Activated effector memory CD4-positive, alpha-beta T cell treated with anti-CD3 and anti-CD28 coated beads, Interleukin-2, amount 50 U/mL, for 16 hours (primary cell): ENCODE data around the gene PTGR3.
"Not testable (repeated sequence)": the region's sequence is repeated elsewhere in the genome, so short reads cannot be mapped to it uniquely, and the experiment has no call there.

Source experiments
- DNase-seq: peaks from one replicate; pipeline ENCODE4 v3.0.0-alpha.2; 2020

Gene PTGR3

GRCh38 chr18:75200605-75201280 is 8.2 kb downstream of the PTGR3 start:
- DNase-seq: no peak

DNA sequence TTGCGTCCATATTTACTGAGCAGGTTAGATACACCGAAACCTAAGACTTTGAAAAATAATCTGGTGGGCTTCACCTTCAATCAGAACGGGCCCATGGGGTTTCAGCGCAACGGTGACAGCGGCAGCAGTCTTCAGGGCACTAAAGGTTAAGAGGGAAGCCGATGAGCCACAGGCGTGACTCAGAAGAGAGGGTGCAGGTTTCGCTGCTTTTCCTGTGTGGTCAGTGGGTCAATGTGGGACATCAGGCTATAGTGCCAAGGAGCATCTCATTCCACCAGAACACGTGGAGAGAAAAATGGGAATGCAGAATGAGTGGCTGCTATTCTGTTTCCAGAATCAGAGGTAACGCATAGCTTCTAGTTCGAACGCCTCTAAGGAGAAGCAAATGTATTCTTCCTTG is 8.9 kb downstream of the PTGR3 start:
- DNase-seq: no peak

DNA sequence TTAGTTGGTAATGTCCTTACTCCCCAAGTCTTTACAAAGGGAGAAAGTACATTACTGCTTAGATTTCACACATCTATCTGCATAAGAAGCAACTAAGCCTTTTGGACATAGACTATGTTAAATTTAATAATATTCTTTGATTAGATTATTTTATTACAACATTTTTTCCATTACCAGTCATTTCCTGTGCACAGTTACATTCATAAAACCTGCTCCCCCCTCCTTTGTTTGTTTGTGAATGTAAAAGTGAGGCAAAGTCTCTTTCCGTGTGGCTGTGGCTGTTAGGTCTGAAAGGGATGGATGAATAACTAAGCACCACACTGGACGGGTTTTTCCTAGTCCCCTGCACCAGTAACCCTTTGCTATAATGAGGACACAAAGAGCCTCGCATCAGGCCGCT is 9.6 kb downstream of the PTGR3 start:
- no peak for DNase-seq

DNA sequence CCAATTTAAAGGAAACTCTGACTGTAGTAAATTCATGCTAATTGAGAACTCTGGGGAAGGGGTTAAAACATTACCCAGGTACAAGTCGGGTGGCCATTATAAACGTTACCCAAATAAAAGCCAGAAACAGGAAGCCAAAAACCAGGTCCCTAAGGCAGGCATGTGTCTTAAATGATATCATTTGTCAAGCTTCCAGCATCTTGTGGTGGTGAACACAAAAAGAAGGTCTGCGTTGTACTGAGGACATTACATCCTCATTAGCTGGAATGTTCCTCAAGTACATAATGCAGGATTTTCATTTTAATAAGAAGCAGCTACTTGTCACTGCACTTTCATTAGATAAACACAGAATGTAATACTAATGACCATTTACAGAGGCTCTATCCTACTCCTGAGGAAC is 10.9 kb downstream of the PTGR3 start:
- no peak for DNase-seq

GRCh38 chr18:75192899-75193298 is 16.0 kb downstream of the PTGR3 start:
- DNase-seq: no peak

DNA sequence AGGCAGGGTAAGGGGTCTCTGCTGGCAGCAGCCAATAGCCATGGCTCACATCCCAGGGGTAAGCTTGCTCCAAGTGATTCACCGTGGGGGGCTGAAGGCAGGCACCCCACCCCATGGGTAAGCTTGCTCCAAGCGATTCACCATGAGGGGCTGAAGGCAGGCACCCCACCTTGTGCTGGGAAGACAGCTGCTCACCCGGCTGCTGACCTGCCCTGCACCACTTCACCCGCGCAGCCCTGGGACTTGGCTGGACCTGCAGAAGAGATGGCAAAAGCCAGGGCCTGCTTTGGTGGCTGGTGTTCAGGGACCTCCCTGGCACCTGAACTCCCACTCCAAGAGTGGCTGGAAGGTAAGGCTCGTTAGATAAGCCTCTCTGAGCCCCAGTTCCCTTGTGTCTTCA is 19.2 kb downstream of the PTGR3 start:
- DNase-seq: peak; percentile 58

DNA sequence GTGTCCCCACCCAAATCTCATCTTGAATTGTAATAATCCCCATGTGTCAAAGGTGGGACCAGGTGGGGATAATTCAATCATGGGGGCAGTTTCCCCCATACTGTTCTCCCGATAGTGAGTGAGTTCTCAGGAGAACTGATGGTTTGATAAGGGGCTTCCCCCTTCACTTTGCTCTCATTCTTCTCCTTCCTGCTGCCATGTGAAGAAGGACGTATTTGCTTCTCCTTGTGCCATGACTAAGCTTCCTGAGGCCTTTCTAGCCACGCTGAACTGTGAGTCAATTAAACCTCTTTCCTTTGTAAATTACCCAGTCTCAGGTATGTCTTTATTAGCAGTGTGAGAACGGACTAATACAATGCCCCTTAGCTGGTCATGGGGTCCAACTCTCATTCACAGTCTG is 21.2 kb downstream of the PTGR3 start:
- not testable (repeated sequence) for DNase-seq

GRCh38 chr18:75185460-75185859 is 23.5 kb downstream of the PTGR3 start:
- DNase-seq: peak; percentile 36

DNA sequence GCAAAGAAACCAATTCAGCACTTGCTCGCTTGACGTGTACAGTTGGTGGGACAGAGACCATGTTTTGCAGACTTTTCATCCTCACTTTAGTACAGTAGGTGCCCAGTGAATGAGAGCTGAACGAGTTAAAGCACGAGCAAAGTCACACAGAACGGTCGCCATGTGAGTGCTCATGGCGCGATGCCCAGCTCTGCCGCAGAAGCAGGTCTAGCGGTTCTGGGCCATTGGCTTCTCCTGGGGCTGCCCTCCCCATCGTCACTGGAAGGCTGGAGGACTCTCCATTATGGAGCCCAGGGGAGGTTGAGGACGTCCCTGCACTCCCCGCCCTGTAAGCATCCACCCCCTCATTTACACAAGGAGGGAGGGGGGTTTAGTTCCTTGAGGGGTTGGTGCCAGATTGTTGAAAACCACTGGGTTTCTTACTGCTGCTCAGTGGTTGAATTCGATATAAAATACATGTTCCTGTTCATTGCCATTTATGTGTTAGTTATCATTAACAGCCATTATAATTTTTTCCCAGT is 24.9 kb downstream of the PTGR3 start:
- DNase-seq: peak; percentile 24

- peak; percentile 54 for DNase-seq
Observed at GRCh38 chr18:75183524-75183923, 25.4 kb downstream of the PTGR3 start.

DNA sequence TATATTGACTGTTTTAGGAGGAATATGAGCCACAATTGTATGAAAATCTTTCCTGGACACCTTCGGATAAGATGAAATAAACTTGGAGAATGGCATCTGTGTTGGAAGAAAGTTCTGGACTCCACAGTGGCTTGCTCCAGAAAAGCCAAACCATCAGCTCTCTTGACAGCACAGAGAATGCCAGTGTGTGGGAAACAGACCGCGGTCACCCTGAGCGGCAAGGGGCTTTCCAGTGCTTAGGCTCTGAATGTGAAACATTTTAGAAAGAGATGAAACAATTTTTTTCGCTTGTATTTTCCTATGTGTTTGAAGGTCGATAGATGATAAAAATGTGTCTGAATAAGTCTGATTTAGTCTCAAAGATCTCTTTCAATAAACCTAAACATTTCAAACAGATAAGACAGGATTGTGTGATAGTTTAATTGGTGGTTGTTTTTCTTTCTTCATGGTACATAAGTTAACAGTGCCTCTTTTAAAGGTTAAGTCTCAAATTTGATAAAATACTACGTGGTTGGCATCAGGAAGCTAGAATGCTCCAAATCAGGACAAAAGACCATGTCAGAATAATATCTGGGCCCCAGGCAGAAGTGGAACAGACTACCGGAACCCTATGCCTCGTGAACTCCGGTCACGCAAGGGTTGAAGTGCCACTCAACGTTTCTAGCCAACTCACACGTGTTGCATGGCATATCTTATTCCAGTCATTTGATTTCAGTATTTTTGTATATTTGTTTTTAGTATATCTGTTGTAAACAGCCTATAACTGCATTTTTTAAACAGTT is 28.9 kb downstream of the PTGR3 start:
- DNase-seq: peak; percentile 24

- peak; percentile 52 for DNase-seq
Observed at GRCh38 chr18:75178376-75178775, 30.6 kb downstream of the PTGR3 start.

GRCh38 chr18:75176849-75177248 is 32.1 kb downstream of the PTGR3 start:
- DNase-seq: no peak

DNA sequence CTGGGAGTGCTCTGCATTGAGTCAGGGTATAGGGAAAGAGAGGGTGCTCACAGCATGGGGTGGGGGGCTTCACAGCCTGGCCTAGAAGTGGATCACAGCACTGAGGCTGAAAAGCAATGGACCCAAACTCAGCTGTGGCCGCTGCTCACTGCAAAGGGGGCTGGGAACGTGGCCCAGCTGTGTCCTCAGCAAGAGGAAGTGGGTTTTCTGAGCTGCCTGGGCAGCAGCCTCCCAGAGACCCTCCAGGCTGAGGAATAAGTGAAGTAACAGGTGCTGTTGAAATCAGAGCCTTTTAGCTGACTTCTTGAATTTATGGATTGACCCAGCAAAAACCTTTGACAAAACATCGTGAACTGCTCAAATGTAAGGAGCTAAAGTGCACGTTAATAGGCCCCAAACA is 35.2 kb downstream of the PTGR3 start:
- DNase-seq: peak; percentile 21

DNA sequence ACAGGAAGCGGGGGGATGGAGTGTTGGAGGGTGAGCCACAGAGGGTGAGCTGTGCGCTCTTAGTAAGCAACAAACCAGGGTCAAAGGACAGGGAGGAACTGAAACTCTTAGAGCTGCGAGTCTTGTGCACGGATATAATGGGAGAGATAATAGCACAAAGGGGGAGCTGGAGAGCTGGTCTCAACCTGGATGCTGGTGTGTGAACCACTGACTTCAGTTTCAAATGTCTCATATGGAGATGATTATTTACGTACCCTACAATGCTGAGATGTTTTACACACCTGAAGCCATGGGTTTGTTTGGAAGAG is 35.9 kb downstream of the PTGR3 start:
- DNase-seq: no peak

GRCh38 chr18:75172299-75173124 is 36.4 kb downstream of the PTGR3 start:
- peak; percentile 45 for DNase-seq

DNA sequence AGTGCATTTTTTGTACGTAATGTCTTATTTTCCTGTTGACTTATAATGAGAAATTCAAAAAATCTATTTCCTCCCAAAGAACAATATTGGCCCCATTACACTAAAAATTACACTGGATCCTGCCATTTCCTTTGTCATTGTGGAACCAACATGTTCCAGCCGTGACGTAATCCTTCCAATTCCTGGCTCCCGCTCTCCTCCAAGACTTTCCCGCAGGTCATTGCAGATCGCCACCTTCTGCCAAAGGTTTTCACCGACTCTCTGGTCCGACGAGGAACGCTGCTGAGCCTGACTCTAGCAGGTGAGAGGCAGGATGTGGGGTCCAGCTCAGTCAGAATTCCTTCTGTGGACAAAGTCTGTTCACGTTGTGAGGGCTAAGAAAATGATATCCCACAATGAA is 38.0 kb downstream of the PTGR3 start:
- DNase-seq: peak; percentile 17

- peak; percentile 52 for DNase-seq
Observed at GRCh38 chr18:75170022-75170789, 38.7 kb downstream of the PTGR3 start.

DNA sequence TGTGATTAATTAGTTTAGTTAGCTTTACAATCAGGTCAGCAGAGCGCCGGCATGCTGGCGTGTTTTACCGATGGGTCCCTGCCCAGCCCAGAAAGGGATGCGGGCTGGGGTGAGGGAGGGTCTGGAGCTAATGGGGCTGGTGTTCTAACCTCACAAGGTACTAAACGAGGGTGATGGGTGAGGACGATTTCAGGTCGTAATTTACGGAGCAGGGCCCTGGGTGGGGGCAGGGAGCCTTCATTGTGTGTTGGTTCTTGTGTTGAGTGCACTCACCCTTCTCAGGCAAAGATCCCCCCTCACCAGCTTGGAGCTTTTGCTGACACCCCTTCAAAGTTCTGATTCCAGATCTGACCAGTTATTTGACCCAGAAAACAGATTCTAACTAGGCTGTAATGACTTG is 39.5 kb downstream of the PTGR3 start:
- peak; percentile 17 for DNase-seq

- DNase-seq: no peak
Observed at GRCh38 chr18:75168619-75169018, 40.3 kb downstream of the PTGR3 start.

GRCh38 chr18:75167759-75168618 is 41.0 kb downstream of the PTGR3 start:
- no peak for DNase-seq

DNA sequence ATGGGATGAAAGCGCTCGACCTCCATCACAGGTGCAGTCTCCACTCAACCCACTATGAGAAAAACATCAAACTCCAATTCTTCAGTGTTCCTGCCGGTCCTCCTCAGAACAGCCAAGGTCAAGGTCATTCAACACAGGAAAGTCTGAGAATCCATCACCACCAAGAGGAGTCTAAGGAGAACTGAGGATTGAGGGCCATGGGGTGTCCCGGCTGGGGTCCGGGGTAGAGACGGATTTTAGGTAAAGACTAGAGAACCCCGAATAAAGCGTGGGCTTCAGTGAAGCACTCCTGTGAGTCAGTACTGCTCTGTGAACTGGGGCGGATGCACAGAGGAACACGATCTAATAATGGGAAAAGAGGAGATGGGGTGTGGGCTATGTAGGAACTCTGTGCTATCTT is 41.8 kb downstream of the PTGR3 start:
- DNase-seq: no peak
